ENCODE results near the gene ADORA1. TPM values are rescaled to one million over a fixed set of nuclear protein-coding genes. Genes with fewer than 3 reads are reported as not detected.

The ADORA1 gene
- total RNA-seq, 3 donors from 2014 or later (not counting 1 experiment from before 2014, with no cell fraction given), result not detected

GRCh38 chr1:203128431-203128715, 847 bp downstream of the ADORA1 start:
- Histone ChIP-seq H3K36me3 (ENCODE audit: control insufficient read depth, insufficient read depth, low read length) (no peaks in the 10 kb centered on the region), H3K9me3 (ENCODE audit: control insufficient read depth, insufficient read depth, low read length) (no peaks in the 10 kb centered on the region), H3K27me3 (ENCODE audit: control insufficient read depth, insufficient read depth, low read length) (peaks cover 8% of the 10 kb centered on the region), H3K4me1 (ENCODE audit: control insufficient read depth, insufficient read depth, low read length) (peaks cover 18% of the 10 kb centered on the region), H3K27ac (ENCODE audit: low read length) (no peak overlapping the region), H3K4me3 (ENCODE audit: low read length) (no peak overlapping the region)
- Mint-ChIP-seq H3K4me1 (peaks cover 0 to 8% of the 10 kb centered on the region in 2 donors), H3K9me3 (no peaks in the 10 kb centered on the region), H3K27me3 (ENCODE audit: low read depth in 2 of 2) (peaks cover 52 to 54% of the 10 kb centered on the region in 2 donors), H3K4me3 (no peak overlapping the region), H3K36me3 (no peaks in the 10 kb centered on the region), H3K27ac (no peak overlapping the region)
- ATAC-seq (no peak), DNase-seq (no peak)
- no peak for TF ChIP-seq CTCF (IDR thresholded peaks at IDR 0.05)
- intact Hi-C loops (cut with micrococcal nuclease), result no loop called here
- WGBS (ENCODE audit: insufficient coverage), result 36% methylated on average over 7 of the region's 7 CpGs

- 91% methylated on average over 29 of the region's 29 CpGs for WGBS (ENCODE audit: insufficient coverage)
- intact Hi-C loops (cut with micrococcal nuclease), result no loop called here
- TF ChIP-seq CTCF (IDR thresholded peaks at IDR 0.05), result no peak
- no peak overlapping the region for H3K27ac ChIP-seq (ENCODE audit: low read length)
- Mint-ChIP-seq H3K4me3 (no peak overlapping the region), H3K36me3 (no peaks in the 10 kb centered on the region), H3K27ac (no peak overlapping the region), H3K4me1 (peaks cover 0 to 8% of the 10 kb centered on the region in 2 donors), H3K9me3 (no peaks in the 10 kb centered on the region), H3K27me3 (ENCODE audit: low read depth in 2 of 2) (peaks cover 47 to 54% of the 10 kb centered on the region in 2 donors)
- ATAC-seq, result no peak
- no peaks in the 10 kb centered on the region for H3K9me3 ChIP-seq (ENCODE audit: control insufficient read depth, insufficient read depth, low read length)
- H3K4me1 ChIP-seq (ENCODE audit: control insufficient read depth, insufficient read depth, low read length), result peaks cover 18% of the 10 kb centered on the region
- H3K36me3 ChIP-seq (ENCODE audit: control insufficient read depth, insufficient read depth, low read length), result no peaks in the 10 kb centered on the region
- no peak for DNase-seq
- H3K27me3 ChIP-seq (ENCODE audit: control insufficient read depth, insufficient read depth, low read length), result peaks cover 8% of the 10 kb centered on the region
- H3K4me3 ChIP-seq (ENCODE audit: low read length), result no peak overlapping the region
Observed at GRCh38 chr1:203128716-203129500, 1.4 kb downstream of the ADORA1 start.

- no peak for TF ChIP-seq CTCF (IDR thresholded peaks at IDR 0.05)
- Histone ChIP-seq H3K27me3 (ENCODE audit: control insufficient read depth, insufficient read depth, low read length) (peaks cover 6% of the 10 kb centered on the region), H3K27ac (ENCODE audit: low read length) (no peak overlapping the region), H3K36me3 (ENCODE audit: control insufficient read depth, insufficient read depth, low read length) (no peaks in the 10 kb centered on the region), H3K4me3 (ENCODE audit: low read length) (no peak overlapping the region), H3K4me1 (ENCODE audit: control insufficient read depth, insufficient read depth, low read length) (peaks cover 18% of the 10 kb centered on the region), H3K9me3 (ENCODE audit: control insufficient read depth, insufficient read depth, low read length) (no peaks in the 10 kb centered on the region)
- H3K9me3 Mint-ChIP-seq, result no peaks in the 10 kb centered on the region
- ATAC-seq (no peak), DNase-seq (no peak)
- peaks cover 0 to 8% of the 10 kb centered on the region in 2 donors for H3K4me1 Mint-ChIP-seq
- H3K36me3 Mint-ChIP-seq, result no peaks in the 10 kb centered on the region
- 85% methylated on average over 7 of the region's 7 CpGs for WGBS (ENCODE audit: insufficient coverage)
- no peak overlapping the region for H3K4me3 Mint-ChIP-seq
- no peak overlapping the region for H3K27ac Mint-ChIP-seq
- intact Hi-C loops (cut with micrococcal nuclease), result no loop called here
- H3K27me3 Mint-ChIP-seq (ENCODE audit: low read depth in 2 of 2), result peaks cover 44 to 54% of the 10 kb centered on the region in 2 donors
Observed at GRCh38 chr1:203129501-203130231, 2.1 kb downstream of the ADORA1 start.
